Activated CD4-positive, CD25-positive, alpha-beta regulatory T cell treated with anti-CD3 and anti-CD28 coated beads, Interleukin-2, amount 50 U/mL, for 16 hours (primary cell): ENCODE data around the gene GIPC2.

Experiments used
- DNase-seq: peaks from one replicate; pipeline ENCODE4 v3.0.0-alpha.2; 2020; ENCODE audit warnings: low read depth, low spot score

The GIPC2 gene

GRCh38 chr1:78145105-78145580 is 99.4 kb downstream of the GIPC2 start:
- no peak for DNase-seq

DNA sequence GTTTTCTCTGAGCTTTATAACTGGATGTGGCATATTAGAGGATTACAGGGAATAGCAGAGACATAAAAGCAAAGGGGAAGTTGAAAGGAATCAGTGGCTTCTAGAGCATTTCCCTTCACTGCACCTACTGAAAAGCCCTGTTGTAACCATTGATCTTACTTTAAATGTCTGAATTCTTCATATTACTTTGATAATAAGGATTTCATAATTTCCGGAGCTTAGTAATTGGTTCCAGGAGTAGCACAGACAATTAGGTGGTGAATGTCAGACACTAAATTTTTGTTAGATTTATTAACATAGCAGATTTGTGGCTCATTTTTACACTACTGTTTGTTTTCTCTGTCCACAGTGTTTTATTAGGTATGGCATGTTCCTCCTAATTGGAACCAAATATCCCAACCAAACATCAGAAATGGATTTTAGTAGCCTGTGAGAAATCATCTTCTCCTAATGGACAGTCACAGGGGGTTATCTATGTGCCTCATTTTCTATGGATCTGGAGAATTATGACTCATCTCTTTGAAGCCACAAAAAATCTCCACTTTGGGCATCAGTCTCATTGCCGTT is 100.5 kb downstream of the GIPC2 start:
- no peak for DNase-seq

GRCh38 chr1:78147031-78147430 is 101.3 kb downstream of the GIPC2 start:
- no peak for DNase-seq

DNA sequence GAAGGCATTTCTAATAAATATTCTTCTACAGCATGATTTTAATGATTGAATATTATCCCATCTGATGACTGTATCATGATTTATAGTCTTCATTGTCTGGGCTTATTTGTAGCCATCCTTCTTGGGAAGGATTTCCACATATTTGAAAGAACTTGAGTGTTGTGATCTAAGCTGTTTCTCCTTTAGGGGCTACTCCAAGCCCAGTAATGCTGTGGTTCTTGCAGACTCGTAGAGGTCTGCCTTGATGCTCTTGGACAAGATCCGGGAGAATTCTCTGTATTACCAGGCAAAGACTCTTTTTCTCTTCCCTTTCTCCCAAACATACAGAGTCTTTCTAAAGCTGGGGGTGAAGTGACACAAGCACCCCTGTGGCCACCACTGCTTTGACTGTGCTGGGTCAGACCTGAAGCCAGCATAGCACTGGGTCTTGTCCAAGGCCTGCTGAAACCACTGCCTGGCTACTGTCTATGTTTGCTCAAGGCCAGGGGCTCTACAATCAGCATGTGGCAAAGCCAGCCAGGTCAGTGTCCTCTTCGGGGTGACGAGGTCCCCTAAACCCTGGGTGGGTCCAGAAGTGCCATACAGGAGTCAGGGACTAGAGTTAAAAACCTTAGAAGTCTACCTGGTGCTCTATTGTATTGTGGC is 107.4 kb downstream of the GIPC2 start:
- DNase-seq = no peak

DNA sequence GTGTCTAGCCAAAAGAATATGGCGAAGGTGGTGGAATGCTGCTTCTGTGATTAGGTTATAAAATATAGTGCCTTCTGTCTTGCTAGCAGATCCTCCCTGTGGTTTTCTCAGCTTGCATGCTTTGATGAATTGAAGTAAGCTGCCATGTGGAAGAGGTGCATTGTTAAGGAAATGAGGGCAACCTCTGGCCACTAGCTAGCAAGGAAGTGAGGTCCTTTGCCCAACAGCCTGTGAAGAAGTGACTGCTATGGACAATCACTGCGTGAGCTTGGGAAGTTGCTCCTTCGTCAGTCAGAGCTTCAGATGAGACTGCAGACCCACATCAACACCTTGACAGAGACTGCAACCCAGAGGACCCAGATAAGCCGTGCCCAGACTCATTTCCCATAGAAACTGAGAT is 109.4 kb downstream of the GIPC2 start:
- no peak for DNase-seq

DNA sequence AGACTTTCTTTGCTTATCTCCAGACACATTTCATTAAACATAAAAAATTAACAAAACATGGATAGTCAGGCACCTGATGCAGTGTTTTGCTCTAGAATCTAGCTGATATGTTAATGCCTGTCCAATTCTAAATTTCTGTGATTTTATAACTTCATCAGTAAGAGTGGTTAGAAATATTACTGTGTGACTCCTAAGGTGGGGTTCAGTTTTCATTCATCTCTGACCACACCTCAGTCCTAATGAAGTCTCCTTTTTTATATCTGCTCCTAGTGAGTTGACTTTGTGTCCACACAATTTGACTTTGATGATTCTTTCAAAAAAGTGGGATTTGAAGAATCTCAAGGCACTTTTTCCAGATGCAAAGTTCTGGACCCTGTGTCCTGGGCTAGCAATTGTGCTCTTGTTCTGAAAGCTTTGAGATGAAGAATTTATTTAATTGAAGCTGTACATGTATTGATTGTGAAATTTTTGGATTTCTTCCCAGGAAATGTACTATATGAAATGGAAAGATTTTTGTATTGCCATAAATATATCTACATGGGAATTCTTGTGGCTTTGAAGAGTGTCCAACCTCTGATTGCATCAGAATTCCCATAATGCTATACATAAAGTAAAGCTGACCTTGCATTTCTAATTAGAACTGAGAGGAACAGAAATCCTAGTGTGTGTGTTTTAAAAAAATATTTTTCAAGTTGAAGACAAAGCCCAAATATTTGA is 111.2 kb downstream of the GIPC2 start:
- DNase-seq = no peak

- DNase-seq = no peak
Observed at GRCh38 chr1:78165816-78166215, 120.0 kb downstream of the GIPC2 start.

DNA sequence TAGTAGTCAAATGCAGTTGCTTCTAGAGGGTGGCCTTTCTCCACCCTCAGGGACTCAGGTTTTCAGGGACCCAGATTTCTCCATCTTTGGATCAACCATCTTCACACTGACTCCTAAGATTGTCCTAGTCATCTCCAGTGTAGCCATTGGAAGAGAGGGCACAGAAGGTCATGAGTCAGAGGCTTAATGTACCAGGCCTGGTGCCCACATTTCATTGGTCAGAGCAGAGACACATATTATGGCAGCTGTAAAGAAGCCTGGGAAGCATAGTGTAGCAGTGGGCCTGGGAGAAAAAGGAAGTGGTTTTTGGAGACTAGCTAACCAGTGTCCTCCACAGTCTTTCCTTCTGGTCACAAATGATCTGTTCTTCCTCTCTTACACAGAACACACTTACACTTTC is 122.5 kb downstream of the GIPC2 start:
- no peak for DNase-seq

DNA sequence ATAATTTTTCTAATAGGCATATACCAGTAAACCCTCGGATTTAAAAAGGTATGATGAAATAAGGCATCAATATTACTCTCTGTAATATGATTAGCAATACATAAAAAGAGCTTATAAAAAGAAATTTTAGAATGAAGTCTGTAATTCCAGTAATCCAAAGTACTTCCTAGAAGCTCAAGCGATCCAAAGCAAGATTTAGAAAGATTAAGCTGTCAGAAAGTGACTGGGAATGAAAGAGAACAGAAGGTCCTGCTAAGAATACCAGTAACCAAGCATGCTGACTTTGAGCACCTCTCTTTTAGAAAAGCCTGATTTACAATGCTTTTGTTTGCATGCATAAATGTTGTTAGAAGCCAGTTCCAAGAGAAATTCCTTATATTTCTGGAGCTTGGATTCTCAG is 125.1 kb downstream of the GIPC2 start:
- DNase-seq = no peak

DNA sequence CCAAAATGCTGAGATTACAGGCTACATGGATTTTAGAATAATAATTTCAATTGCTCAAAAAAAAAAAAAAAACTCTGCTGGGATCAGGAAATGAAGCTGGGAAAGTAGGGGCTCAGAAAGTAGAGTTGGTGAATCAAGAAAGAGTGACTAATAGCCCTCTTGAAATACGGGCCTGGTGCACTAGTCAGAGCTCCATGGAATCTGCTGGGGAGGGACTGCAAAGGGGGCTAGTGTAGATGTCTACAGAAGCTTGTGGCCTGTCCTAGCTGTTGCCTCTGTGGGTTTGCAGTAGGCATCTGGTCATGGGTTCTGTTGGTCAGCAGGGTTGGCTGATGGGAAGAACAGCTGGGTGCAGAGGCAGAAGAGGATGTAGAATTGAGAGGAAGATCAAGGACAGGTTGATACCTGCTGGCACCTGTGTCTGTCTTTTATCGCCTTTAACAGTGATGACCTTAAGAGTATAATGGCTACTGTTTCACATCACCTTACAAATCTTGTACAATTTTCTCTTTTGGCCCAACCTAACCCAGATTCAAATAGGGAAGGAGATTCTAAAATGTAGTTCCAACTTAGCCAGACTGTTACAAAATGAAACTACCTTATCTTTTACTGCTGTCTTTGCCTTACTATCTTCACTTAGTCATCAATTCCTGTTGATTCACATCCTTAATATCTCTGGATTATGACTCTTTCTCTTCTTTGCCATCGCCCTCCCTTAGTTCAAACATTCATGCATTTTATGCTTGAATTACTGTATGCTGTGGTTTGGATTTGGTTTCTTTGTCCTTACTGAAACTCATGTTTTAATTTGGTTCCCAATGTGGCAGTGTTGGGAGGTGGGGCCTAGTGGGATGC is 126.2 kb downstream of the GIPC2 start:
- no peak for DNase-seq

GRCh38 chr1:78176448-78176847 is 130.7 kb downstream of the GIPC2 start:
- DNase-seq = no peak

- no peak for DNase-seq
Observed at GRCh38 chr1:78177708-78178270, 132.0 kb downstream of the GIPC2 start.

- DNase-seq = no peak
Observed at GRCh38 chr1:78178816-78179215, 133.1 kb downstream of the GIPC2 start.

DNA sequence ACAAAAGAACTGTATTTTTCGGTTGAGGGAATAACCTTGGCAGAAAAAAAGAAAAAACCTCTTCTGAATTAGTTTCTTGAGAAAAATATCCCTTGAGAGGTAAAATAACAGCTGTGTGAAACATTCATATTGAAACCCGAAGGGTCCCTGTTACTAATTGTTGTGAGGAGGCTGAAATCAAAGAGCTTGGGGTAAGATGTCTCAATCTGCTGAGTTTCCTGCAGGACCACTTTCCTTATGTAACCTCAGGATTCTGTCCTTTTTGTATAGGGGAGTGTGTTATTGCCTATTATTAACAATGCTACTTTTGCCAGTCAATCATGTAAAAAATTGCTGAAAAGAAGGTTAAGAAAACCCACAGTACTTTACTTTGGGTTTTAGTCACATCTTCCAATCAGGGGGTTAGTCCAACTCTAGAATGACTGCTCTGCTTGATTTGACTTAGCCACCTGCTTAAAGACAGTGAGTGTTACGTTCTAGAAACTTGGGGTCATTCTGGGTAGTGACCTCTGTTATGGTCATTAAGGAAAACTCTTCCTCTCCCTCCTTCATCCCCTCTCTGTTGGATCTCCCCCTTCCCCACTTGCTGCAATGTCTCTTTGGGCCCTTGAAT is 138.8 kb downstream of the GIPC2 start:
- no peak for DNase-seq
